Measurements from ENCODE around the gene HSPA1L.

- TF ChIP-seq CTCF (IDR thresholded peaks at IDR 0.05) (no peak), POLR2A (IDR thresholded peaks at IDR 0.05) (no peak), POLR2AphosphoS5 (IDR thresholded peaks at IDR 0.05) (peak in 1 of 3 donors; percentile 19)
Observed at GRCh38 chr6:31776989-31777666, 38.0 kb downstream of the HSPA1L start, which contains the start of gene VWA7.

Data from breast epithelium (tissue), 3 donors.